ENCODE data around the gene JCAD. TPM values are rescaled to one million over a fixed set of nuclear protein-coding genes. Genes with fewer than 3 reads are reported as not detected.

The JCAD gene
- total and polyA plus RNA-seq, 9 of the 15 experiments (the other 6 are each of a cell fraction or from before 2014, with no cell fraction given): not detected

DNA sequence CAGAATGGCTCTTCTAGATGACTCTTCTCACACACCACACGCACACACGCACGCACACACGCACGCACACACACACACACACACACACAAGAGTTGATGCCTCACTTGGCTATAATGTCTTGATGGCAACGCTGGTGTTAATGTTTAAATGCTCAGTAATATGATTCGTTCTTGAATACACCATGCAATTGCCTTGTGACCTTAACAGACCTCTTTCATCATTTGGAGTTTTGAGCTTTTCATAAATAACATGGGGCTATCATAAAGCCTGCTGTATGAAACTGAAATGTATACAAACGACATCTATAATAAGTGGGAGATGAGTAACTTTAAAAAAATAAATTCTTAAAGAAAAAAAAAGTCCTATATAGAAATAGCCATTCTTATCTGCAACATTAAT, 8.2 kb downstream of the JCAD start:
- Histone ChIP-seq H3K9ac (ENCODE audit: insufficient read depth in 1 of 2, low read depth in 2 of 2, low read length in 2 of 2) (no peak overlapping the region), H3K4me2 (ENCODE audit: insufficient read depth, low read length) (no peak overlapping the region), H3K27ac (ENCODE audit: extremely low read depth, low read depth, low read length) (no peak overlapping the region), H2AFZ (ENCODE audit: low read depth, low read length) (no peak overlapping the region), H3K36me3 (ENCODE audit: control insufficient read depth, insufficient read depth, low read length) (no peaks in the 10 kb centered on the region), H3K9me3 (replicated peaks; ENCODE audit: control insufficient read depth, insufficient read depth, low read depth, low read length) (no peaks in the 10 kb centered on the region), H3K4me1 (replicated peaks in 1 of 2; ENCODE audit: control insufficient read depth in 2 of 2, insufficient read depth in 2 of 2, low read length in 2 of 2) (peaks cover 0 to 4% of the 10 kb centered on the region in 2 experiments; a peak in 1 of 5 replicates), H4K20me1 (replicated peaks; ENCODE audit: control insufficient read depth, insufficient read depth, low read length) (no peaks in the 10 kb centered on the region), H3K9me1 (ENCODE audit: control insufficient read depth, insufficient read depth, low read length) (no peaks in the 10 kb centered on the region), H3K4me3 (no peak overlapping the region), H3K27me3 (ENCODE audit: control insufficient read depth in 2 of 2, insufficient read depth in 2 of 2, low read length in 2 of 2) (peaks cover 14 to 31% of the 10 kb centered on the region in 2 experiments), H3K79me2 (ENCODE audit: control insufficient read depth, insufficient read depth, low read length) (no peaks in the 10 kb centered on the region)
- in situ Hi-C loops (cut with MboI) (no loop called here), intact Hi-C loops (cut with micrococcal nuclease) (no loop called here)
- ChIA-PET CTCF (ENCODE audit: low intra/inter-chr PET ratio) (no interaction called here), POLR2A (interaction anchor here (1.0 to 1.7 kb wide), 2 partner anchors 9 to 14 kb away, joined by 3 to 5 read pairs; no protein-coding TSS in a partner anchor)
- BruUV-seq (replicated peaks): no TSS peak
- no peak for ATAC-seq
- DNase-seq (ENCODE audit: extremely low read depth in 1 of 4, low spot score in 3 of 4): no peak
- under 1% methylated on average over 8 of the region's 8 CpGs for WGBS (ENCODE audit: insufficient coverage, low coverage, missing lambda C conversion rate)
- TF ChIP-seq ZNF282 (CRISPR knock-in tag; IDR thresholded peaks at IDR 0.05): no peak
- TF ChIP-seq DIDO1 (tag; IDR thresholded peaks at IDR 0.05; ENCODE audit: low read depth): no peak
- no peak for TF ChIP-seq ZNF584 (CRISPR knock-in tag; IDR thresholded peaks at IDR 0.05; ENCODE audit: low read depth)
- TF ChIP-seq, protein P1, sequence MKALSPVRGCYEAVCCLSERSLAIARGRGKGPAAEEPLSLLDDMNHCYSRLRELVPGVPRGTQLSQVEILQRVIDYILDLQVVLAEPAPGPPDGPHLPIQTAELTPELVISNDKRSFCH (CRISPR knock-in tag; IDR thresholded peaks at IDR 0.05): no peak
- TF ChIP-seq, protein P1 (tag; IDR thresholded peaks at IDR 0.05): no peak
- TF ChIP-seq TAF1 (IDR thresholded peaks at IDR 0.05; ENCODE audit: control insufficient read depth, extremely low read depth, insufficient read depth, low read length, severe bottlenecking): no peak
- TF ChIP-seq ZNF79 (CRISPR knock-in tag; IDR thresholded peaks at IDR 0.05; ENCODE audit: low read depth): no peak
- TF ChIP-seq ZNF384 (IDR thresholded peaks at IDR 0.05; ENCODE audit: low read depth, low read length): no peak
- no peak for TF ChIP-seq CHCHD3 (CRISPR knock-in tag; IDR thresholded peaks at IDR 0.05)
- TF ChIP-seq ETV6 (IDR thresholded peaks at IDR 0.05; ENCODE audit: borderline replicate concordance in 1 of 2, low read depth in 2 of 2, low read length in 1 of 2): no peak
- TF ChIP-seq ETV6 (CRISPR knock-in tag; IDR thresholded peaks at IDR 0.05; ENCODE audit: borderline replicate concordance): no peak
- TF ChIP-seq LEF1 (IDR thresholded peaks at IDR 0.05): no peak
- no peak for TF ChIP-seq SPI1 (IDR thresholded peaks at IDR 0.05; ENCODE audit: borderline replicate concordance, low read depth, low read length)
- TF ChIP-seq, protein P2, sequence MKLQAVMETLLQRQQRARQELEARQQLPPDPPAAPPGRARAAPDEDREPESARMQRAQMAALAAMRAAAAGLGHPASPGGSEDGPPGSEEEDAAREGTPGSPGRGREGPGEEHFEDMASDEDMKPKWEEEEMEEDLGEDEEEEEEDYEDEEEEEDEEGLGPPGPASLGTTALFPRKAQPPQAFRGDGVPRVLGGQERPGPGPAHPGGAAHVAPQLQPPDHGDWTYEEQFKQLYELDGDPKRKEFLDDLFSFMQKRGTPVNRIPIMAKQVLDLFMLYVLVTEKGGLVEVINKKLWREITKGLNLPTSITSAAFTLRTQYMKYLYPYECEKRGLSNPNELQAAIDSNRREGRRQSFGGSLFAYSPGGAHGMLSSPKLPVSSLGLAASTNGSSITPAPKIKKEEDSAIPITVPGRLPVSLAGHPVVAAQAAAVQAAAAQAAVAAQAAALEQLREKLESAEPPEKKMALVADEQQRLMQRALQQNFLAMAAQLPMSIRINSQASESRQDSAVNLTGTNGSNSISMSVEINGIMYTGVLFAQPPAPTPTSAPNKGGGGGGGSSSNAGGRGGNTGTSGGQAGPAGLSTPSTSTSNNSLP (IDR thresholded peaks at IDR 0.05; ENCODE audit: borderline replicate concordance, low read depth, low read length): no peak
- TF ChIP-seq SP1 (CRISPR knock-in tag; IDR thresholded peaks at IDR 0.05): no peak
- TF ChIP-seq RBM15 (IDR thresholded peaks at IDR 0.05; ENCODE audit: insufficient read depth, low read length): no peak
- no peak for FAIRE-seq

Measured in K562 (cell line).